K562 (cell line): ENCODE measurements around the gene ZFP36. TPM values are rescaled to one million over a fixed set of nuclear protein-coding genes. Genes with fewer than 3 reads are reported as not detected.

Source experiments
- CBFB ChIP-seq: sonication (generic); formaldehyde crosslinking; IDR thresholded peaks from 2 replicates; pipeline ENCODE4 v1.4.0; 2020; ENCODE audit warnings: mild to moderate bottlenecking, missing genetic modification reagents
- CBX2 ChIP-seq: fragments of 200-600 bp; sonication (generic); IDR thresholded peaks from one replicate; pipeline ENCODE4 v1.6.1; 2012; ENCODE audit warnings: mild to moderate bottlenecking, low read length, inconsistent platforms; ENCODE audit not compliant: insufficient read depth, poor library complexity, severe bottlenecking
- CBX8 ChIP-seq: fragments of 200-600 bp; sonication (generic); IDR thresholded peaks from 2 replicates; pipeline ENCODE4 v1.6.1; 2012; ENCODE audit warnings: borderline replicate concordance, mixed run types, low read depth, mild to moderate bottlenecking, moderate library complexity, mixed read lengths, low read length, control low read depth, inconsistent platforms; ENCODE audit not compliant: poor library complexity, severe bottlenecking; ENCODE audit errors: extremely low read depth
- CSDE1 ChIP-seq, 2 experiments: fragments of 450-650 bp; IDR thresholded peaks; 2 replicates each; pipeline ENCODE4 v1.6.1; 2016; ENCODE audit warnings: mild to moderate bottlenecking in 1 of 2
- DACH1 ChIP-seq: fragments of 450-650 bp; IDR thresholded peaks from 2 replicates; pipeline ENCODE4 v1.6.1; 2018; ENCODE audit not compliant: partially characterized antibody
- EP400 ChIP-seq: fragments of 450-650 bp; IDR thresholded peaks from 2 replicates; pipeline ENCODE4 v1.6.1; 2017; ENCODE audit warnings: antibody characterized with exemption, mild to moderate bottlenecking, moderate library complexity
- IFI16 ChIP-seq: fragments of 250-450 bp; sonication (Bioruptor Pico); IDR thresholded peaks from 2 replicates; pipeline ENCODE4 v2.1.2; 2022; ENCODE audit warnings: mild to moderate bottlenecking, inconsistent platforms
- KAT8 ChIP-seq: fragments of 450-650 bp; IDR thresholded peaks from 2 replicates; pipeline ENCODE4 v1.6.1; 2016; ENCODE audit warnings: low read depth, mild to moderate bottlenecking
- MECOM ChIP-seq: fragments of 250-450 bp; sonication (Bioruptor Pico); IDR thresholded peaks from 2 replicates; pipeline ENCODE4 v1.8.0; 2022; ENCODE audit warnings: inconsistent platforms
- MYNN ChIP-seq, 2 experiments: sonication (generic); formaldehyde crosslinking in 1 of 2; IDR thresholded peaks; 2 replicates each; pipeline versions ENCODE4 v1.5.0 to v1.6.1; 2016 to 2020; ENCODE audit warnings: antibody characterized with exemption in 1 of 2, missing genetic modification reagents in 1 of 2
- NFXL1 ChIP-seq: fragments of 450-650 bp; formaldehyde crosslinking; IDR thresholded peaks from 2 replicates; pipeline ENCODE4 v1.4.0; 2021; ENCODE audit warnings: mild to moderate bottlenecking
- NR2F6 ChIP-seq: fragments of 450-650 bp; formaldehyde crosslinking; IDR thresholded peaks from 2 replicates; pipeline ENCODE4 v1.4.0; 2020; ENCODE audit warnings: mild to moderate bottlenecking
- POLR2B ChIP-seq: fragments of 450-650 bp; IDR thresholded peaks from 2 replicates; pipeline ENCODE4 v1.6.1; 2018; ENCODE audit warnings: low read depth; ENCODE audit not compliant: partially characterized antibody
- POLR2H ChIP-seq: IDR thresholded peaks from 2 replicates; pipeline ENCODE4 v1.6.1; 2016; ENCODE audit warnings: missing genetic modification characterization, low read depth, mild to moderate bottlenecking, control low read depth, missing compliant biosample characterization, moderate library complexity
- SETDB1 ChIP-seq: IDR thresholded peaks from one replicate; pipeline ENCODE4 v1.6.1; 2012; ENCODE audit warnings: low read length, control low read depth, inconsistent platforms
- U2AF1 ChIP-seq: fragments of 200-400 bp; formaldehyde crosslinking; optimal IDR thresholded peaks from 2 replicates; pipeline ENCODE3; 2017; ENCODE audit warnings: mild to moderate bottlenecking, low read depth, low read length, moderate library complexity
- polyA plus RNA-seq, 8 experiments: library from polyadenylated mRNA; depleted of rRNA in 4 of 8; stranded (reverse) in 5 of 8; unstranded in 3 of 8; fragments of >200 nt; fragmentation: Nextera tagmentation in 2 of 8; fragmentation: Illumina TruSeq in 1 of 8; extraction: Ambion mirVana in 2 of 8; extraction: Trizol in 1 of 8; gene quantifications; 2 replicates each; pipeline versions ENCODE4 v1.2.1 to v1.2.3, GENCODE V29; 2011 to 2014; ENCODE audit warnings: inconsistent platforms in 1 of 8, missing spikeins in 1 of 8
- total RNA-seq, 7 experiments: library from RNA; depleted of rRNA in 6 of 7; stranded (reverse); fragments of >200 nt in 6 of 7; fragmentation: Illumina TruSeq in 2 of 7; extraction: Trizol in 2 of 7; gene quantifications; 2 replicates each; pipeline versions ENCODE4 v1.2.1 to v1.2.3, GENCODE V29; 2011 to 2021; ENCODE audit warnings: low replicate concordance in 1 of 7
- TF ChIP-seq, protein P1 (sequence below), 2 experiments: IDR thresholded peaks; 2 replicates each; pipeline ENCODE4 v1.6.1; 2012; ENCODE audit warnings: improper control_type of control experiment in 2 of 2, low read depth in 2 of 2, low read length in 2 of 2, borderline replicate concordance in 1 of 2

The ZFP36 gene
- total and polyA plus RNA-seq, 9 of the 15 experiments (the other 6 are each of a cell fraction or from before 2014, with no cell fraction given): 1.0 to 20.1 (median 3.5) TPM

GRCh38 chr19:39402346-39403300 is 4.0 kb upstream of the ZFP36 start (continued):
- TF ChIP-seq MECOM (CRISPR knock-in tag): no peak
- TF ChIP-seq MYNN (IDR thresholded peaks at IDR 0.05): peak; percentile 78; the same call in 1 of the 2 replicates
- TF ChIP-seq MYNN (CRISPR knock-in tag; IDR thresholded peaks at IDR 0.05): no peak
- no peak for TF ChIP-seq U2AF1
- TF ChIP-seq CSDE1 (IDR thresholded peaks at IDR 0.05): no peak
- peak; percentile 72 for TF ChIP-seq EP400
- TF ChIP-seq, protein P1, sequence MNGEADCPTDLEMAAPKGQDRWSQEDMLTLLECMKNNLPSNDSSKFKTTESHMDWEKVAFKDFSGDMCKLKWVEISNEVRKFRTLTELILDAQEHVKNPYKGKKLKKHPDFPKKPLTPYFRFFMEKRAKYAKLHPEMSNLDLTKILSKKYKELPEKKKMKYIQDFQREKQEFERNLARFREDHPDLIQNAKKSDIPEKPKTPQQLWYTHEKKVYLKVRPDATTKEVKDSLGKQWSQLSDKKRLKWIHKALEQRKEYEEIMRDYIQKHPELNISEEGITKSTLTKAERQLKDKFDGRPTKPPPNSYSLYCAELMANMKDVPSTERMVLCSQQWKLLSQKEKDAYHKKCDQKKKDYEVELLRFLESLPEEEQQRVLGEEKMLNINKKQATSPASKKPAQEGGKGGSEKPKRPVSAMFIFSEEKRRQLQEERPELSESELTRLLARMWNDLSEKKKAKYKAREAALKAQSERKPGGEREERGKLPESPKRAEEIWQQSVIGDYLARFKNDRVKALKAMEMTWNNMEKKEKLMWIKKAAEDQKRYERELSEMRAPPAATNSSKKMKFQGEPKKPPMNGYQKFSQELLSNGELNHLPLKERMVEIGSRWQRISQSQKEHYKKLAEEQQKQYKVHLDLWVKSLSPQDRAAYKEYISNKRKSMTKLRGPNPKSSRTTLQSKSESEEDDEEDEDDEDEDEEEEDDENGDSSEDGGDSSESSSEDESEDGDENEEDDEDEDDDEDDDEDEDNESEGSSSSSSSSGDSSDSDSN (IDR thresholded peaks at IDR 0.05; ENCODE audit: borderline replicate concordance in 1 of 2, low read depth in 2 of 2, low read length in 2 of 2): 0 out of 4 replicates have a peak, but pooled peaks of 1 of the 2 experiments have one; percentile 37
- TF ChIP-seq CBFB (CRISPR knock-in tag): no peak
- no peak for TF ChIP-seq NFXL1 (CRISPR knock-in tag)
- TF ChIP-seq IFI16 (CRISPR knock-in tag): no peak
- no peak for TF ChIP-seq KAT8
- TF ChIP-seq POLR2H (tag): no peak
- TF ChIP-seq DACH1: no peak
- no peak for TF ChIP-seq NR2F6 (CRISPR knock-in tag)
- TF ChIP-seq CBX8: no peak
- TF ChIP-seq CBX2: no peak
- TF ChIP-seq POLR2B: peak; percentile 30
- no peak for TF ChIP-seq SETDB1
